HCT116 (cell line): ENCODE measurements around the gene POPDC2. TPM values are rescaled to one million over a fixed set of nuclear protein-coding genes. Genes with fewer than 3 reads are reported as not detected.

Experiments
- ATAC-seq: fragments of 200-7000 bp; cut with Tn5 transposase; 2 replicates; pipeline ENCODE4 v1.9.1; 2020; ENCODE audit warnings: mild to moderate bottlenecking, moderate library complexity
- BruUV-seq: library from RNA; stranded (reverse); fragments of 400-500 nt; replicated peaks from 2 replicates; lab custom pipeline; 2021; lab: Mats Ljungman, UMichigan
- CTCF ChIA-PET: fragments of 300-600 bp; sonication (Branson Sonifier 250); formaldehyde crosslinking; loops from one replicate; lab custom pipeline; 2021; ENCODE audit warnings: antibody characterized with exemption; lab: Charles Lee
- POLR2A ChIA-PET: fragments of 300-600, 350-600 bp; sonication (Branson Sonifier 250); formaldehyde crosslinking; loops from one replicate; lab custom pipeline; 2021; ENCODE audit warnings: antibody characterized with exemption; lab: Charles Lee
- RAD21 ChIA-PET, 2 experiments: fragments of 300-600 bp; sonication (Branson Sonifier 250); formaldehyde crosslinking; loops; one replicate each; lab custom pipeline; 2023; ENCODE audit warnings: low total read pairs in 2 of 2; ENCODE audit not compliant: uncharacterized antibody in 2 of 2, unreplicated experiment in 2 of 2, low non-redundant PET in 1 of 2; lab: Charles Lee
- DNase-seq: peaks from one replicate; pipeline ENCODE4 v3.0.0-alpha.2; 2010; ENCODE audit warnings: low read depth, low spot score
- H2AFZ ChIP-seq: fragments of 200-600 bp; shearing (Covaris generic), sonication (generic); 2 replicates; pipeline ENCODE4 v1.6.1; 2017; ENCODE audit warnings: low read depth, mixed run types, mixed read lengths, antibody characterized with exemption, low read length; ENCODE audit not compliant: poor library complexity, severe bottlenecking
- H3K27ac ChIP-seq: 2 replicates; pipeline ENCODE4 v1.5.1; 2012; ENCODE audit warnings: low read depth, low read length
- H3K27me3 ChIP-seq: fragments of 200-600 bp; sonication (generic); 2 replicates; pipeline ENCODE4 v1.6.1; 2016; ENCODE audit warnings: mixed run types, low read length, mixed read lengths; ENCODE audit not compliant: insufficient read depth
- H3K36me3 ChIP-seq, 2 experiments: fragments of 200-500 bp in 1 of 2; fragments of 200-600 bp in 1 of 2; sonication (Bioruptor generic) in 1 of 2; sonication (generic) in 1 of 2; 2 replicates each; pipeline versions ENCODE4 v1.5.1 to v1.6.1; 2014 to 2016; ENCODE audit warnings: low read length in 2 of 2, inconsistent platforms in 1 of 2, mixed read lengths in 1 of 2, mixed run types in 1 of 2; ENCODE audit not compliant: insufficient read depth in 2 of 2, control insufficient read depth in 1 of 2
- H3K4me1 ChIP-seq, 2 experiments: fragments of 200-600 bp in 1 of 2; sonication (generic) in 1 of 2; 2 replicates each; pipeline versions ENCODE4 v1.5.1 to v1.6.1; 2012 to 2017; ENCODE audit warnings: low read length in 2 of 2, inconsistent platforms in 1 of 2, mild to moderate bottlenecking in 1 of 2, mixed read lengths in 1 of 2, mixed run types in 1 of 2, moderate library complexity in 1 of 2; ENCODE audit not compliant: insufficient read depth in 2 of 2, control insufficient read depth in 1 of 2
- H3K4me2 ChIP-seq: fragments of 200-600 bp; sonication (generic); 2 replicates; pipeline ENCODE4 v1.6.1; 2017; ENCODE audit warnings: mixed run types, low read length, mixed read lengths
- H3K4me3 ChIP-seq, 2 experiments: fragments of 200-600 bp in 1 of 2; sonication (generic) in 1 of 2; replicated peaks in 1 of 2; 2 replicates each; pipeline ENCODE4 v1.5.1; 2011 to 2016; ENCODE audit warnings: low read length in 2 of 2, control low read depth in 1 of 2, low read depth in 1 of 2, mild to moderate bottlenecking in 1 of 2, mixed read lengths in 1 of 2, mixed run types in 1 of 2
- H3K79me2 ChIP-seq: fragments of 200-600 bp; sonication (generic); 2 replicates; pipeline ENCODE4 v1.6.1; 2017; ENCODE audit warnings: mild to moderate bottlenecking, mixed run types, low read length, moderate library complexity, mixed read lengths; ENCODE audit not compliant: insufficient read depth
- H3K9ac ChIP-seq: fragments of 200-600 bp; sonication (generic); 2 replicates; pipeline ENCODE4 v1.6.1; 2016; ENCODE audit warnings: low read length, mixed read lengths
- H3K9me2 ChIP-seq: fragments of 200-600 bp; sonication (generic), shearing (Covaris generic); 2 replicates; pipeline ENCODE4 v1.6.1; 2017; ENCODE audit warnings: mixed run types, mild to moderate bottlenecking, moderate library complexity; ENCODE audit not compliant: insufficient read depth
- H3K9me3 ChIP-seq, 2 experiments: fragments of 200-500 bp in 1 of 2; fragments of 200-600 bp in 1 of 2; sonication (Bioruptor generic) in 1 of 2; sonication (generic) in 1 of 2; 2 replicates each; pipeline ENCODE4 v1.6.1; 2014 to 2017; ENCODE audit warnings: low read length in 2 of 2, mixed read lengths in 2 of 2, inconsistent platforms in 1 of 2, low read depth in 1 of 2, mild to moderate bottlenecking in 1 of 2, mixed run types in 1 of 2, moderate library complexity in 1 of 2; ENCODE audit not compliant: control insufficient read depth in 1 of 2, insufficient read depth in 1 of 2
- H4K20me1 ChIP-seq: fragments of 200-600 bp; sonication (generic), shearing (Covaris generic); 2 replicates; pipeline ENCODE4 v1.6.1; 2017; ENCODE audit warnings: mixed run types, mild to moderate bottlenecking, moderate library complexity; ENCODE audit not compliant: insufficient read depth
- RAD21 ChIP-seq: IDR thresholded peaks from 2 replicates; pipeline ENCODE4 v1.6.1; 2012; ENCODE audit warnings: low read depth, mild to moderate bottlenecking
- SIN3A ChIP-seq: IDR thresholded peaks from 2 replicates; pipeline ENCODE4 v1.6.1; 2012; ENCODE audit warnings: low read depth
- ZFX ChIP-seq: fragments of 450-650 bp; IDR thresholded peaks from 2 replicates; pipeline ENCODE4 v1.6.1; 2017
- intact Hi-C: fragments of 100-400 bp; cut with micrococcal nuclease; formaldehyde crosslinking; loops from 2 replicates; pipeline ENCODE4 v1.10.0; 2022
- total RNA-seq: library from RNA; stranded (reverse); gene quantifications from one replicate; pipeline ENCODE4 v1.2.1, GENCODE V29; 2021; ENCODE audit not compliant: unreplicated experiment
- TF ChIP-seq, protein P1 (sequence below), 3 experiments: fragments of 200-600 bp in 1 of 3; sonication (generic) in 1 of 3; IDR thresholded peaks in 2 of 3; conservative IDR thresholded peaks in 1 of 3; 2 replicates each; pipeline ENCODE4 v1.5.1; 2012 to 2017; ENCODE audit warnings: low read depth in 2 of 3, low read length in 2 of 3, antibody characterized with exemption in 1 of 3, borderline replicate concordance in 1 of 3, control low read depth in 1 of 3, mild to moderate bottlenecking in 1 of 3, mixed read lengths in 1 of 3, mixed run types in 1 of 3, moderate library complexity in 1 of 3; ENCODE audit not compliant: insufficient read depth in 1 of 3
- TF ChIP-seq, protein P2 (sequence below): IDR thresholded peaks from 2 replicates; pipeline ENCODE4 v1.6.1; 2012

POPDC2 gene
- total RNA-seq, 1 experiment from 2014 or later = 1.6 TPM

DNA sequence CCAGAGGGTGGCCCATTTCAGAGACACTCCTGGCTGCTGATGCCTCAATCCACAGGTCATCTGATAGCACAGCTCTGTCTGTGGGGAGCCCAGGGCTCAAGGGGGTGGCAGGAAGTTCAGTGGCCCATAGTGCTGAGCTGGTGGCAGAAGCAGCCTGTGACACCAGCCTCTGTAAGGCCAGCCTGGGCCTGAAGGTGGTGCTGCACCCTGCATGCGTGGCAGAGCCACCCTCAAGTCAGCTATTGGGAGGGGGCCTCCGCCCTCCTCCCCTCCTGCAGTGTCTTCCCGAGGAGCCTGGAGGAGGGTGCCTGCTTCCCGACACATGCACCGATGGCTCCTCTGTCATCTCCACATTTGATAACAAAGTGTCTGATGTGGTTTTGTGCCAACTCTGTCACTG, 59.7 kb downstream of the POPDC2 start:
- intact Hi-C loops = loop anchor here (1.0 kb wide), 1 partner anchor 81 kb away; no protein-coding TSS in a partner anchor
- ChIA-PET CTCF (interaction anchor here (1.0 to 1.5 kb wide), 6 partner anchors 12 to 563 kb away, joined by 3 to 5 read pairs (median 3); no protein-coding TSS in a partner anchor), POLR2A (interaction anchor here (1.2 to 1.3 kb wide), 2 partner anchors 13 to 36 kb away, joined by 4 read pairs; no protein-coding TSS in a partner anchor), RAD21 (interaction anchor here in 1 of 2 experiments (0.8 kb wide), 1 partner anchor 77 kb away, joined by 3 read pairs; the partner anchor contains the start of gene COX17)
- Histone ChIP-seq H3K27me3 (no peaks in the 10 kb centered on the region), H2AFZ (peak overlapping the region; percentile 26), H3K9me2 (no peaks in the 10 kb centered on the region), H4K20me1 (no peaks in the 10 kb centered on the region), H3K9ac (no peak overlapping the region), H3K27ac (no peak overlapping the region), H3K4me3 (no peak overlapping the region), H3K9me3 (no peaks in the 10 kb centered on the region), H3K36me3 (no peaks in the 10 kb centered on the region), H3K79me2 (no peaks in the 10 kb centered on the region), H3K4me1 (peaks cover 0 to 16% of the 10 kb centered on the region in 2 experiments; a peak in 2 of 4 replicates), H3K4me2 (no peak overlapping the region)
- no TSS peak for BruUV-seq
- ATAC-seq = peak; percentile 98
- peak; percentile 10 for DNase-seq
- TF ChIP-seq, protein P1, sequence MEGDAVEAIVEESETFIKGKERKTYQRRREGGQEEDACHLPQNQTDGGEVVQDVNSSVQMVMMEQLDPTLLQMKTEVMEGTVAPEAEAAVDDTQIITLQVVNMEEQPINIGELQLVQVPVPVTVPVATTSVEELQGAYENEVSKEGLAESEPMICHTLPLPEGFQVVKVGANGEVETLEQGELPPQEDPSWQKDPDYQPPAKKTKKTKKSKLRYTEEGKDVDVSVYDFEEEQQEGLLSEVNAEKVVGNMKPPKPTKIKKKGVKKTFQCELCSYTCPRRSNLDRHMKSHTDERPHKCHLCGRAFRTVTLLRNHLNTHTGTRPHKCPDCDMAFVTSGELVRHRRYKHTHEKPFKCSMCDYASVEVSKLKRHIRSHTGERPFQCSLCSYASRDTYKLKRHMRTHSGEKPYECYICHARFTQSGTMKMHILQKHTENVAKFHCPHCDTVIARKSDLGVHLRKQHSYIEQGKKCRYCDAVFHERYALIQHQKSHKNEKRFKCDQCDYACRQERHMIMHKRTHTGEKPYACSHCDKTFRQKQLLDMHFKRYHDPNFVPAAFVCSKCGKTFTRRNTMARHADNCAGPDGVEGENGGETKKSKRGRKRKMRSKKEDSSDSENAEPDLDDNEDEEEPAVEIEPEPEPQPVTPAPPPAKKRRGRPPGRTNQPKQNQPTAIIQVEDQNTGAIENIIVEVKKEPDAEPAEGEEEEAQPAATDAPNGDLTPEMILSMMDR (IDR thresholded peaks at IDR 0.05 in 2 of 3, conservative IDR thresholded peaks at IDR 0.05 in 1 of 3; ENCODE audit: borderline replicate concordance in 1 of 3, insufficient read depth in 1 of 3, low read depth in 2 of 3, low read length in 2 of 3) = peak; percentile 37 to 73 (median 67); a peak in 5 of 6 replicates
- TF ChIP-seq RAD21 (peak; percentile 67), SIN3A (no peak)

GRCh38 chr3:119599558-119600174, 60.7 kb downstream of the POPDC2 start:
- Histone ChIP-seq H3K9me3 (no peaks in the 10 kb centered on the region), H3K27me3 (no peaks in the 10 kb centered on the region), H3K4me2 (no peak overlapping the region), H3K4me3 (no peak overlapping the region), H2AFZ (no peak overlapping the region), H4K20me1 (no peaks in the 10 kb centered on the region), H3K9ac (no peak overlapping the region), H3K36me3 (no peaks in the 10 kb centered on the region), H3K27ac (no peak overlapping the region), H3K9me2 (no peaks in the 10 kb centered on the region), H3K4me1 (peaks cover 0 to 18% of the 10 kb centered on the region in 2 experiments; a peak in 2 of 4 replicates), H3K79me2 (no peaks in the 10 kb centered on the region)
- RAD21 ChIA-PET = no interaction called here
- intact Hi-C loops = loop anchor here (1.0 kb wide), 1 partner anchor 82 kb away; no protein-coding TSS in a partner anchor
- CTCF ChIA-PET = interaction anchor here (0.5 kb wide), 1 partner anchor 30 kb away, joined by 6 read pairs; no protein-coding TSS in a partner anchor
- POLR2A ChIA-PET = interaction anchor here (1.2 to 1.3 kb wide), 2 partner anchors 12 to 37 kb away, joined by 4 read pairs; no protein-coding TSS in a partner anchor
- ATAC-seq (no peak), DNase-seq (no peak)
- TF ChIP-seq, protein P1 (IDR thresholded peaks at IDR 0.05 in 2 of 3, conservative IDR thresholded peaks at IDR 0.05 in 1 of 3; ENCODE audit: borderline replicate concordance in 1 of 3, insufficient read depth in 1 of 3, low read depth in 2 of 3, low read length in 2 of 3) = no peak
- TF ChIP-seq, protein P2, sequence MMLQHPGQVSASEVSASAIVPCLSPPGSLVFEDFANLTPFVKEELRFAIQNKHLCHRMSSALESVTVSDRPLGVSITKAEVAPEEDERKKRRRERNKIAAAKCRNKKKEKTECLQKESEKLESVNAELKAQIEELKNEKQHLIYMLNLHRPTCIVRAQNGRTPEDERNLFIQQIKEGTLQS = no peak
- no peak for TF ChIP-seq ZFX
- TF ChIP-seq SIN3A = no peak
- no TSS peak for BruUV-seq
